ENCODE data around the gene SMAGP.

GRCh38 chr12:51202718-51203117, 67.5 kb downstream of the SMAGP start:
- no peak for TF ChIP-seq POLR2A (IDR thresholded peaks at IDR 0.05)
- no peak for TF ChIP-seq CTCF (IDR thresholded peaks at IDR 0.05)

Measured in right lobe of liver (tissue), 4 donors.